HCT116 (cell line): Measurements from ENCODE around the gene POGK. TPM values are rescaled to one million over a fixed set of nuclear protein-coding genes. Genes with fewer than 3 reads are reported as not detected.

Experiments used
- ATAC-seq: fragments of 200-7000 bp; cut with Tn5 transposase; 2 replicates; pipeline ENCODE4 v1.9.1; 2020; ENCODE audit warnings: mild to moderate bottlenecking, moderate library complexity
- BruUV-seq: library from RNA; stranded (reverse); fragments of 400-500 nt; replicated peaks from 2 replicates; lab custom pipeline; 2021; lab: Mats Ljungman, UMichigan
- CTCF ChIA-PET: fragments of 300-600 bp; sonication (Branson Sonifier 250); formaldehyde crosslinking; loops from one replicate; lab custom pipeline; 2021; ENCODE audit warnings: antibody characterized with exemption; lab: Charles Lee
- POLR2A ChIA-PET: fragments of 300-600, 350-600 bp; sonication (Branson Sonifier 250); formaldehyde crosslinking; loops from one replicate; lab custom pipeline; 2021; ENCODE audit warnings: antibody characterized with exemption; lab: Charles Lee
- RAD21 ChIA-PET, 2 experiments: fragments of 300-600 bp; sonication (Branson Sonifier 250); formaldehyde crosslinking; loops; one replicate each; lab custom pipeline; 2023; ENCODE audit warnings: low total read pairs in 2 of 2; ENCODE audit not compliant: uncharacterized antibody in 2 of 2, unreplicated experiment in 2 of 2, low non-redundant PET in 1 of 2; lab: Charles Lee
- DNase-seq: peaks from one replicate; pipeline ENCODE4 v3.0.0-alpha.2; 2010; ENCODE audit warnings: low read depth, low spot score
- H2AFZ ChIP-seq: fragments of 200-600 bp; shearing (Covaris generic), sonication (generic); 2 replicates; pipeline ENCODE4 v1.6.1; 2017; ENCODE audit warnings: low read depth, mixed run types, mixed read lengths, antibody characterized with exemption, low read length; ENCODE audit not compliant: poor library complexity, severe bottlenecking
- H3K27ac ChIP-seq: 2 replicates; pipeline ENCODE4 v1.5.1; 2012; ENCODE audit warnings: low read depth, low read length
- H3K27me3 ChIP-seq: fragments of 200-600 bp; sonication (generic); 2 replicates; pipeline ENCODE4 v1.6.1; 2016; ENCODE audit warnings: mixed run types, low read length, mixed read lengths; ENCODE audit not compliant: insufficient read depth
- H3K36me3 ChIP-seq, 2 experiments: fragments of 200-500 bp in 1 of 2; fragments of 200-600 bp in 1 of 2; sonication (Bioruptor generic) in 1 of 2; sonication (generic) in 1 of 2; 2 replicates each; pipeline versions ENCODE4 v1.5.1 to v1.6.1; 2014 to 2016; ENCODE audit warnings: low read length in 2 of 2, inconsistent platforms in 1 of 2, mixed read lengths in 1 of 2, mixed run types in 1 of 2; ENCODE audit not compliant: insufficient read depth in 2 of 2, control insufficient read depth in 1 of 2
- H3K4me1 ChIP-seq, 2 experiments: fragments of 200-600 bp in 1 of 2; sonication (generic) in 1 of 2; 2 replicates each; pipeline versions ENCODE4 v1.5.1 to v1.6.1; 2012 to 2017; ENCODE audit warnings: low read length in 2 of 2, inconsistent platforms in 1 of 2, mild to moderate bottlenecking in 1 of 2, mixed read lengths in 1 of 2, mixed run types in 1 of 2, moderate library complexity in 1 of 2; ENCODE audit not compliant: insufficient read depth in 2 of 2, control insufficient read depth in 1 of 2
- H3K4me2 ChIP-seq: fragments of 200-600 bp; sonication (generic); 2 replicates; pipeline ENCODE4 v1.6.1; 2017; ENCODE audit warnings: mixed run types, low read length, mixed read lengths
- H3K4me3 ChIP-seq, 2 experiments: fragments of 200-600 bp in 1 of 2; sonication (generic) in 1 of 2; replicated peaks in 1 of 2; 2 replicates each; pipeline ENCODE4 v1.5.1; 2011 to 2016; ENCODE audit warnings: low read length in 2 of 2, control low read depth in 1 of 2, low read depth in 1 of 2, mild to moderate bottlenecking in 1 of 2, mixed read lengths in 1 of 2, mixed run types in 1 of 2
- H3K79me2 ChIP-seq: fragments of 200-600 bp; sonication (generic); 2 replicates; pipeline ENCODE4 v1.6.1; 2017; ENCODE audit warnings: mild to moderate bottlenecking, mixed run types, low read length, moderate library complexity, mixed read lengths; ENCODE audit not compliant: insufficient read depth
- H3K9ac ChIP-seq: fragments of 200-600 bp; sonication (generic); 2 replicates; pipeline ENCODE4 v1.6.1; 2016; ENCODE audit warnings: low read length, mixed read lengths
- H3K9me2 ChIP-seq: fragments of 200-600 bp; sonication (generic), shearing (Covaris generic); 2 replicates; pipeline ENCODE4 v1.6.1; 2017; ENCODE audit warnings: mixed run types, mild to moderate bottlenecking, moderate library complexity; ENCODE audit not compliant: insufficient read depth
- H3K9me3 ChIP-seq, 2 experiments: fragments of 200-500 bp in 1 of 2; fragments of 200-600 bp in 1 of 2; sonication (Bioruptor generic) in 1 of 2; sonication (generic) in 1 of 2; 2 replicates each; pipeline ENCODE4 v1.6.1; 2014 to 2017; ENCODE audit warnings: low read length in 2 of 2, mixed read lengths in 2 of 2, inconsistent platforms in 1 of 2, low read depth in 1 of 2, mild to moderate bottlenecking in 1 of 2, mixed run types in 1 of 2, moderate library complexity in 1 of 2; ENCODE audit not compliant: control insufficient read depth in 1 of 2, insufficient read depth in 1 of 2
- H4K20me1 ChIP-seq: fragments of 200-600 bp; sonication (generic), shearing (Covaris generic); 2 replicates; pipeline ENCODE4 v1.6.1; 2017; ENCODE audit warnings: mixed run types, mild to moderate bottlenecking, moderate library complexity; ENCODE audit not compliant: insufficient read depth
- ATF3 ChIP-seq: IDR thresholded peaks from 2 replicates; pipeline ENCODE4 v1.6.1; 2012
- CBX3 ChIP-seq: IDR thresholded peaks from 2 replicates; pipeline ENCODE4 v1.6.1; 2012; ENCODE audit warnings: low read depth
- CEBPB ChIP-seq: IDR thresholded peaks from 2 replicates; pipeline ENCODE4 v1.6.1; 2012; ENCODE audit warnings: low read depth
- CTCF ChIP-seq, 3 experiments: fragments of 200-600 bp in 1 of 3; sonication (generic) in 1 of 3; IDR thresholded peaks in 2 of 3; conservative IDR thresholded peaks in 1 of 3; 2 replicates each; pipeline ENCODE4 v1.5.1; 2012 to 2017; ENCODE audit warnings: low read depth in 2 of 3, low read length in 2 of 3, antibody characterized with exemption in 1 of 3, borderline replicate concordance in 1 of 3, control low read depth in 1 of 3, mild to moderate bottlenecking in 1 of 3, mixed read lengths in 1 of 3, mixed run types in 1 of 3, moderate library complexity in 1 of 3; ENCODE audit not compliant: insufficient read depth in 1 of 3
- EGR1 ChIP-seq: IDR thresholded peaks from 2 replicates; pipeline ENCODE4 v1.6.1; 2012; ENCODE audit warnings: low read depth
- EZH2 ChIP-seq: fragments of 200-600 bp; sonication (generic); IDR thresholded peaks from 2 replicates; pipeline ENCODE4 v1.6.1; 2017; ENCODE audit warnings: antibody characterized with exemption, mixed run types
- EZH2phosphoT487 ChIP-seq: fragments of 200-600 bp; IDR thresholded peaks from 2 replicates; pipeline ENCODE4 v1.6.1; 2018; ENCODE audit warnings: antibody characterized with exemption, borderline replicate concordance
- JUND ChIP-seq: IDR thresholded peaks from 2 replicates; pipeline ENCODE4 v1.6.1; 2012
- MAX ChIP-seq: IDR thresholded peaks from 2 replicates; pipeline ENCODE4 v1.6.1; 2012
- POLR2A ChIP-seq: IDR thresholded peaks from 2 replicates; pipeline ENCODE4 v1.7.0; 2011; ENCODE audit warnings: borderline replicate concordance; ENCODE audit not compliant: insufficient read depth, insufficient read length; ENCODE audit errors: extremely low read depth
- RAD21 ChIP-seq: IDR thresholded peaks from 2 replicates; pipeline ENCODE4 v1.6.1; 2012; ENCODE audit warnings: low read depth, mild to moderate bottlenecking
- SIN3A ChIP-seq: IDR thresholded peaks from 2 replicates; pipeline ENCODE4 v1.6.1; 2012; ENCODE audit warnings: low read depth
- ZFX ChIP-seq: fragments of 450-650 bp; IDR thresholded peaks from 2 replicates; pipeline ENCODE4 v1.6.1; 2017
- ZNF274 ChIP-seq: fragments of 200-500 bp; sonication (Bioruptor generic); IDR thresholded peaks from 2 replicates; pipeline ENCODE4 v1.6.1; 2014; ENCODE audit warnings: mild to moderate bottlenecking, low read depth, low read length, inconsistent platforms
- intact Hi-C: fragments of 100-400 bp; cut with micrococcal nuclease; formaldehyde crosslinking; loops from 2 replicates; pipeline ENCODE4 v1.10.0; 2022
- total RNA-seq: library from RNA; stranded (reverse); gene quantifications from one replicate; pipeline ENCODE4 v1.2.1, GENCODE V29; 2021; ENCODE audit not compliant: unreplicated experiment

The POGK gene
- total RNA-seq, 1 experiment from 2014 or later: 35.6 TPM

DNA sequence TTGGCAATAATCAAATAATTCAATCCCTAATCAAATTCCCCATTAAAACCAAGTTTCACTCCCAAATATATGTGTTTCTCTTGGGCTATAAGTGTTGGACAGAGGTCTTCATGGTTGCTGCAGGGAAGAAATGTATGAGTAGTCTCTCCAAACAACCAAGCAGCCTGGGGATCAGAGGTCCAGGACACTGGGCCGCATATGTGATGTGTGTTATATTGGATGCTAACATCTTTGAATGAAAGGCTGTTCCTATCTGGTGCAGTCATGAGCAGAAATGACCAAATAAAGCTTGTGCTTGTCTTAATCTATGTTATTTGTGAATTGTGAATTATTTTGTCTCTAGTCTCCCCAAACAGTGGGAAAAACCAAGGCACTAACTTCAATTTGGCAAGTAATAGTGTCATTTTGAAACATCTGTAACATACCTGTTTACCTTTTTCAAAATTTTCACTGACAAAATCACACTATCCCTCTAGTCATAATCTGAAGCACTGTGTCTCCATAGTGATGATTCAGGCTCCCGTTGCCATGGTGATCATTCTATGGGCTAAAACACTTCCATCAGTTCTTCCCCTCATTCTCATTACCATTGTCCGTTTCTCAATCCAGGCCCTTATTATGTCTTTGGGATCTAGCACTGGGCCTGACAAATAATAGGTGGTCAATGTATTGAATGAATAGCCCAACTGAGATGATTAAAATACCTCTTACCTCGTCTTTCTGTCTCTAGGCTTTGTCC, 49.3 kb downstream of the POGK start:
- BruUV-seq: no TSS peak
- POLR2A ChIA-PET: no interaction called here
- TF ChIP-seq ZFX (no peak), EGR1 (no peak), CTCF (IDR thresholded peaks at IDR 0.05 in 2 of 3, conservative IDR thresholded peaks at IDR 0.05 in 1 of 3; ENCODE audit: borderline replicate concordance in 1 of 3, insufficient read depth in 1 of 3, low read depth in 2 of 3, low read length in 2 of 3) (no peak), ATF3 (no peak), EZH2phosphoT487 (no peak), POLR2A (no peak), JUND (no peak), EZH2 (no peak), ZNF274 (no peak), RAD21 (no peak), CEBPB (no peak), SIN3A (no peak), MAX (no peak), CBX3 (no peak)
- H2AFZ ChIP-seq: no peak overlapping the region
- H4K20me1 ChIP-seq: no peaks in the 10 kb centered on the region
- no peaks in the 10 kb centered on the region for H3K36me3 ChIP-seq
- H3K9ac ChIP-seq: no peak overlapping the region
- H3K4me1 ChIP-seq: no peaks in the 10 kb centered on the region
- H3K79me2 ChIP-seq: no peaks in the 10 kb centered on the region
- no peak overlapping the region for H3K4me3 ChIP-seq
- H3K9me2 ChIP-seq: no peaks in the 10 kb centered on the region
- DNase-seq (no peak), ATAC-seq (no peak)
- no peak overlapping the region for H3K4me2 ChIP-seq
- no peaks in the 10 kb centered on the region for H3K27me3 ChIP-seq
- no peaks in the 10 kb centered on the region for H3K9me3 ChIP-seq
- RAD21 ChIA-PET: no interaction called here
- intact Hi-C loops: no loop called here
- CTCF ChIA-PET: no interaction called here
- no peak overlapping the region for H3K27ac ChIP-seq
